Psoas muscle (tissue), 8 donors: ENCODE measurements around the gene STAP2. TPM values are rescaled to one million over a fixed set of nuclear protein-coding genes. Genes with fewer than 3 reads are reported as not detected.
A peak's percentile ranks its signal among the peaks of the same experiment; 100 is the strongest.

Experiments used
- ATAC-seq, 4 donors: fragments of 200-7000 bp; cut with Tn5 transposase; one replicate each; pipeline ENCODE4 v1.9.1; 2020; ENCODE audit warnings: moderate library complexity in 3 of 4, mild to moderate bottlenecking in 2 of 4
- DNase-seq, 2 donors: peaks; one replicate each; pipeline ENCODE4 v3.0.0-alpha.2; 2020
- H3K27ac ChIP-seq: fragments of 200-600 bp; one replicate; pipeline ENCODE4 v1.8.0; 2022
- H3K27me3 ChIP-seq, 3 donors: fragments of 200-600 bp in 1 of 3; one replicate each; pipeline versions ENCODE4 v1.6.1 to v1.8.0; 2013 to 2022; ENCODE audit warnings: low read length in 2 of 3, mild to moderate bottlenecking in 2 of 3, moderate library complexity in 1 of 3; ENCODE audit not compliant: insufficient read depth in 3 of 3
- H3K36me3 ChIP-seq, 2 donors: fragments of 200-600 bp in 1 of 2; one replicate each; pipeline versions ENCODE4 v1.6.1 to v1.8.0; 2013 to 2022; ENCODE audit warnings: low read depth in 1 of 2, mild to moderate bottlenecking in 1 of 2, moderate library complexity in 1 of 2; ENCODE audit not compliant: insufficient read depth in 1 of 2
- H3K4me1 ChIP-seq: fragments of 200-600 bp; one replicate; pipeline ENCODE4 v1.8.0; 2022
- H3K4me3 ChIP-seq: fragments of 200-600 bp; one replicate; pipeline ENCODE4 v1.8.0; 2022; ENCODE audit warnings: mild to moderate bottlenecking
- H3K9me3 ChIP-seq: fragments of 200-600 bp; one replicate; pipeline ENCODE4 v1.8.0; 2022
- WGBS, 3 donors: extraction: QIAGEN DNeasy Blood & Tissue Kit; methylation state at CpG; one replicate each; pipeline versions ENCODE4 v1.1.6 to v1.1.7; 2013; 5-methylcytosine and 5-hydroxymethylcytosine counted together
- intact Hi-C, 2 donors: fragments of 100-400 bp; cut with DNase I; formaldehyde crosslinking; loops; one replicate each; pipeline versions ENCODE4 v1.11.0 to v1.14.2; 2022
- long read RNA-seq, 2 donors: library from polyadenylated mRNA; unstranded; transcript quantifications; one replicate each; pipeline ENCODE4 v2.0.0, GENCODE V29; 2021
- polyA plus RNA-seq, 3 donors: library from polyadenylated mRNA; stranded (reverse); fragments of 200-250 nt; gene quantifications; one replicate each; pipeline ENCODE4 v1.2.3, GENCODE V29; 2013
- total RNA-seq, 4 donors: library from RNA; stranded (reverse); fragmentation: NEBNext Ultra II Directional in 2 of 4; extraction: Animal tissue kit (Norgen Biotek cat#: 25700) in 2 of 4; gene quantifications; one replicate each; pipeline versions ENCODE4 v1.2.1 to v1.2.4, GENCODE V29; 2021 to 2023
- TF ChIP-seq, protein P1 (sequence below): fragments of 200-600 bp; IDR thresholded peaks from one replicate; pipeline ENCODE4 v1.8.0; 2022; ENCODE audit warnings: antibody characterized with exemption
- donor health status: healthy with polysubstance abuse.
- donor health status: DM: no; HTN: no; CAD: no; lungs with moderate emphysema.
- donor health status: Bipolar disorder and iron deficiency.
- donor health status: healthy.
- donor health status: DM: yes; HTN: yes; CAD: no.
- donor health status: DM: no; HTN: no; CAD: no.
- donor health status: DM: no; HTN: no; CAD: no.
- donor health status: DM: yes; HTN: yes; CAD: no.

Gene STAP2
- total RNA-seq (1 to 10 TPM in 2 of 4 donors, under 1 TPM in 2; 0.60 to 3.7 (median 1.2) TPM), polyA plus RNA-seq (1 to 10 TPM in 1 of 3 donors, under 1 TPM in 2; 0.31 to 1.2 (median 0.53) TPM)
- long read RNA-seq, donor 1, result 0 reads
- long read RNA-seq, donor 2, partial matches to known transcripts, result 0 of 2 reads
- long read RNA-seq, donor 2, other reads (novel, unspliced or antisense), result 0 of 2 reads

- H3K36me3 ChIP-seq, result no peaks in the 10 kb centered on the region
- intact Hi-C loops, result no loop called here
- TF ChIP-seq, protein P1, sequence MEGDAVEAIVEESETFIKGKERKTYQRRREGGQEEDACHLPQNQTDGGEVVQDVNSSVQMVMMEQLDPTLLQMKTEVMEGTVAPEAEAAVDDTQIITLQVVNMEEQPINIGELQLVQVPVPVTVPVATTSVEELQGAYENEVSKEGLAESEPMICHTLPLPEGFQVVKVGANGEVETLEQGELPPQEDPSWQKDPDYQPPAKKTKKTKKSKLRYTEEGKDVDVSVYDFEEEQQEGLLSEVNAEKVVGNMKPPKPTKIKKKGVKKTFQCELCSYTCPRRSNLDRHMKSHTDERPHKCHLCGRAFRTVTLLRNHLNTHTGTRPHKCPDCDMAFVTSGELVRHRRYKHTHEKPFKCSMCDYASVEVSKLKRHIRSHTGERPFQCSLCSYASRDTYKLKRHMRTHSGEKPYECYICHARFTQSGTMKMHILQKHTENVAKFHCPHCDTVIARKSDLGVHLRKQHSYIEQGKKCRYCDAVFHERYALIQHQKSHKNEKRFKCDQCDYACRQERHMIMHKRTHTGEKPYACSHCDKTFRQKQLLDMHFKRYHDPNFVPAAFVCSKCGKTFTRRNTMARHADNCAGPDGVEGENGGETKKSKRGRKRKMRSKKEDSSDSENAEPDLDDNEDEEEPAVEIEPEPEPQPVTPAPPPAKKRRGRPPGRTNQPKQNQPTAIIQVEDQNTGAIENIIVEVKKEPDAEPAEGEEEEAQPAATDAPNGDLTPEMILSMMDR, result no peak
- H3K4me3 ChIP-seq, result peak within 1 kb of the TSS; percentile 56
- H3K27ac ChIP-seq, result no peak within 1 kb of the TSS
- H3K9me3 ChIP-seq, result no peaks in the 10 kb centered on the region
- no peak for ATAC-seq
- 45 to 51% (median 49%) methylated on average over 25 to 27 of the region's 27 CpGs for WGBS, 3 donors
- peaks cover 8% of the 10 kb centered on the region for H3K4me1 ChIP-seq
- DNase-seq, result no peak
- no peaks in the 10 kb centered on the region for H3K27me3 ChIP-seq
Observed at GRCh38 chr19:4338441-4339355, at the start of gene STAP2. TSS of gene STAP2 (minus strand) at chr19:4338827. CDS start at chr19:4338753, 74 bp downstream.

- no peak for ATAC-seq
- intact Hi-C loops, result no loop called here
- peak; percentile 15 to 44 for DNase-seq
- 73 to 86% (median 76%) methylated on average over 13 of the region's 13 CpGs for WGBS, 3 donors
- Histone ChIP-seq H3K27me3 (no peaks in the 10 kb centered on the region), H3K9me3 (no peaks in the 10 kb centered on the region), H3K27ac (no peak overlapping the region), H3K36me3 (peaks cover 0 to 27% of the 10 kb centered on the region in 2 donors), H3K4me1 (peaks cover 53% of the 10 kb centered on the region), H3K4me3 (no peak overlapping the region)
- TF ChIP-seq, protein P1, result no peak
Observed at GRCh38 chr19:4386041-4386782, 47.6 kb upstream of the STAP2 start.

DNA sequence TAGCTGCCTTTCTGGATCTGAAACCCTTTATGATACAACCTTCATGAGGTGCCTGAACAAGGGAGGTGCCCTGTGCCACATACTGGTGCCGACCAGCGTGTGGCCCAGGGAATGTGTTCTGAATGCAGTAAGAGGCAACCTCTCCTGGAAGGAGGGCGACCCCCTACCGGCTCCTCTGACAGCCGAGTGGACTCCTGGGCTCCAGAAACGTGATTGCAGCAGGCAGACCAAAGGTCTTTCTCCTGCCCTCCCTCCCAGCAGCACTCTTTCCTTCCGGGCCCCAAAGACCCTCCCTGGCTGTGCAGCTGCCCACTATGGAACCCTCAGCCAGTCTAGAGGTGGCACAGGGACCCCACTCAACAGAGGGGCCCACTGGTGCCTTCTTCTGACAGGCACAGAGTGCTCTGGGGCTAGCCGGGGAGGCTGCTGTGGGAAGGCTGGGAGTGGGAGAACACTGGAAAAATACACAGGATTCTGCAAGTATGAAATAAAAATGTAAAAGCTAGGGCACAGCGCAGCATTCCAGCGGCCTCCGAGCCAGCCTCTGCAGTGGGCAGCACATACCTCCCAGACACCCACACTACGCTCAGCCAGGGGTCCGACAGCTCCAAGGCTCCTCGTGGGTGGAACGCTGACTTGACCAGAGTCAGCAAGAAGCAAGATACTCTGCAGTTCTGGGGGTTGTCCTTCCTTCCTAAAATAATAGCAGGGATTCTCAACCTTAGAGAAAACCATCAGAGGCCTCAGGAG lies 46.8 kb upstream of the STAP2 start:
- no peak for ATAC-seq
- TF ChIP-seq, protein P1, result no peak
- H3K9me3 ChIP-seq, result no peaks in the 10 kb centered on the region
- peak in 1 of 2 donors; percentile 45 for DNase-seq
- no peaks in the 10 kb centered on the region for H3K27me3 ChIP-seq
- 79 to 84% (median 81%) methylated on average over 15 of the region's 15 CpGs for WGBS, 3 donors
- H3K4me3 ChIP-seq, result no peak overlapping the region
- peaks cover 0 to 27% of the 10 kb centered on the region in 2 donors for H3K36me3 ChIP-seq
- peaks cover 46% of the 10 kb centered on the region for H3K4me1 ChIP-seq
- peak overlapping the region; percentile 30 for H3K27ac ChIP-seq
- intact Hi-C loops, result no loop called here

- Histone ChIP-seq H3K27ac (peak overlapping the region; percentile 85), H3K36me3 (peaks cover 0 to 20% of the 10 kb centered on the region in 2 donors), H3K27me3 (no peaks in the 10 kb centered on the region), H3K4me3 (no peak overlapping the region), H3K4me1 (peaks cover 51% of the 10 kb centered on the region), H3K9me3 (no peaks in the 10 kb centered on the region)
- DNase-seq (peak; percentile 54 to 74), ATAC-seq (peak in 1 of 4 donors; percentile 6)
- WGBS, 3 donors, result 30 to 50% (median 33%) methylated on average over 17 of the region's 17 CpGs
- TF ChIP-seq, protein P1, result no peak
- intact Hi-C loops, result no loop called here
Observed at GRCh38 chr19:4380254-4380727, 41.7 kb upstream of the STAP2 start.
